Type B pancreatic cell (in vitro differentiated cells): ENCODE data around the gene ACSS3. TPM values are rescaled to one million over a fixed set of nuclear protein-coding genes. Genes with fewer than 3 reads are reported as not detected.

ENCODE experiments used
- DNase-seq: peaks from one replicate; pipeline ENCODE4 v3.0.0; 2021; ENCODE audit warnings: mixed read lengths; ENCODE audit not compliant: unreplicated experiment; ENCODE audit errors: extremely low spot score
- H3K27ac Mint-ChIP-seq: 2 replicates; pipeline ENCODE4 v1.8.0; 2021; ENCODE audit warnings: mild to moderate bottlenecking, mixed read lengths
- H3K27me3 Mint-ChIP-seq: 2 replicates; pipeline ENCODE4 v1.8.0; 2021; ENCODE audit warnings: mixed read lengths
- H3K36me3 Mint-ChIP-seq: 2 replicates; pipeline ENCODE4 v1.8.0; 2021; ENCODE audit warnings: mixed read lengths
- H3K4me1 Mint-ChIP-seq: one replicate; pipeline ENCODE4 v1.8.0; 2021; ENCODE audit warnings: mixed read lengths; ENCODE audit not compliant: unreplicated experiment
- H3K4me3 Mint-ChIP-seq: 2 replicates; pipeline ENCODE4 v1.8.0; 2021; ENCODE audit warnings: mild to moderate bottlenecking, mixed read lengths
- H3K9me3 Mint-ChIP-seq: 2 replicates; pipeline ENCODE4 v1.8.0; 2021; ENCODE audit warnings: mixed read lengths
- total RNA-seq: library from RNA; stranded (reverse); gene quantifications from 2 replicates; pipeline ENCODE4 v1.2.1, GENCODE V29; 2021; ENCODE audit warnings: low replicate concordance
- TF ChIP-seq, protein P1 (sequence below): fragments of 200-600 bp; sonication (generic); conservative IDR thresholded peaks from 2 replicates; pipeline ENCODE4 v1.5.0; 2021; ENCODE audit warnings: antibody characterized with exemption, mild to moderate bottlenecking

ACSS3 gene
- total RNA-seq, 1 donor from 2014 or later = 28.0 TPM

DNA sequence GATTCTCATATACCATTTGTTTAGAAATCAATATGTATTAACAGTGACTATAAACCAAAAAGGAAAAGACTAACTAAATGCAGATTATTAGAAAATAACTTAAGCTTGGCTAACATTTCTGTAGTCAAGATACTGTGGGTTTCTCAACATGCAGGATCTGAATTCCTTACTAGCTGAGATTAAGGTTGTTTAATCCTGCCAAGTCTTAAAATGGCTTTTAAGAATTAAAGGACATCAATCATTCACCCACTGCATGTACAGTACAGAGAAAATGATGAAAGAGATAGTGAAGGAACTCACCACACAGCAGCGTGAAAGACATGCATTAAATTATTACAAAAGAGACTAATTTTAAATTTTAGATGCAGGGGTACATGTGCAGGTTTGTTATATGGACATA lies 3.8 kb downstream of the ACSS3 start:
- DNase-seq = no peak
- Mint-ChIP-seq H3K27ac (no peak overlapping the region), H3K4me3 (no peak overlapping the region), H3K4me1 (peaks cover 43% of the 10 kb centered on the region), H3K27me3 (peaks cover 3% of the 10 kb centered on the region), H3K36me3 (no peaks in the 10 kb centered on the region), H3K9me3 (no peaks in the 10 kb centered on the region)
- TF ChIP-seq, protein P1, sequence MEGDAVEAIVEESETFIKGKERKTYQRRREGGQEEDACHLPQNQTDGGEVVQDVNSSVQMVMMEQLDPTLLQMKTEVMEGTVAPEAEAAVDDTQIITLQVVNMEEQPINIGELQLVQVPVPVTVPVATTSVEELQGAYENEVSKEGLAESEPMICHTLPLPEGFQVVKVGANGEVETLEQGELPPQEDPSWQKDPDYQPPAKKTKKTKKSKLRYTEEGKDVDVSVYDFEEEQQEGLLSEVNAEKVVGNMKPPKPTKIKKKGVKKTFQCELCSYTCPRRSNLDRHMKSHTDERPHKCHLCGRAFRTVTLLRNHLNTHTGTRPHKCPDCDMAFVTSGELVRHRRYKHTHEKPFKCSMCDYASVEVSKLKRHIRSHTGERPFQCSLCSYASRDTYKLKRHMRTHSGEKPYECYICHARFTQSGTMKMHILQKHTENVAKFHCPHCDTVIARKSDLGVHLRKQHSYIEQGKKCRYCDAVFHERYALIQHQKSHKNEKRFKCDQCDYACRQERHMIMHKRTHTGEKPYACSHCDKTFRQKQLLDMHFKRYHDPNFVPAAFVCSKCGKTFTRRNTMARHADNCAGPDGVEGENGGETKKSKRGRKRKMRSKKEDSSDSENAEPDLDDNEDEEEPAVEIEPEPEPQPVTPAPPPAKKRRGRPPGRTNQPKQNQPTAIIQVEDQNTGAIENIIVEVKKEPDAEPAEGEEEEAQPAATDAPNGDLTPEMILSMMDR = no peak

DNA sequence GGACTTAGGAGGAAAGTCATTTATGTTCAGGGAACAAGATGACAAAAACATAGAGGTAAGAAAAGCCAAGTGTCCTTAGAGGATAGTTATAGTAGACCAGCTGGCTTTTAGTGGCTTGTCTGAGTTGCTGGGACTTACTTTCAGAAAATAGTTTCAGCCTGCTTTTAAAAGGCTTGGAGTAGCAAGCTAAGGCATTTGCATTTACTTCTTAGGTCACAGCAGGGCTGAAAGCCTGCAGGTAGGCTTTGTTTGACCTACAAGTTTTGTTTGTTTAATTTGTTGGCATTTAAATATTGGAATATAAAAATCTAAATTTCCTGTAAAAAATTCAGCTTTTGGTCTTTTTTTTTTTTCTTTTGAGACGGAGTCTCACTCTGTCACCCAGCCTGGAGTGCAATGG lies 5.1 kb downstream of the ACSS3 start:
- H3K4me3 Mint-ChIP-seq = no peak overlapping the region
- H3K27ac Mint-ChIP-seq = no peak overlapping the region
- no peak for DNase-seq
- no peaks in the 10 kb centered on the region for H3K36me3 Mint-ChIP-seq
- no peaks in the 10 kb centered on the region for H3K9me3 Mint-ChIP-seq
- peaks cover 43% of the 10 kb centered on the region for H3K4me1 Mint-ChIP-seq
- no peaks in the 10 kb centered on the region for H3K27me3 Mint-ChIP-seq
- TF ChIP-seq, protein P1 = no peak

DNA sequence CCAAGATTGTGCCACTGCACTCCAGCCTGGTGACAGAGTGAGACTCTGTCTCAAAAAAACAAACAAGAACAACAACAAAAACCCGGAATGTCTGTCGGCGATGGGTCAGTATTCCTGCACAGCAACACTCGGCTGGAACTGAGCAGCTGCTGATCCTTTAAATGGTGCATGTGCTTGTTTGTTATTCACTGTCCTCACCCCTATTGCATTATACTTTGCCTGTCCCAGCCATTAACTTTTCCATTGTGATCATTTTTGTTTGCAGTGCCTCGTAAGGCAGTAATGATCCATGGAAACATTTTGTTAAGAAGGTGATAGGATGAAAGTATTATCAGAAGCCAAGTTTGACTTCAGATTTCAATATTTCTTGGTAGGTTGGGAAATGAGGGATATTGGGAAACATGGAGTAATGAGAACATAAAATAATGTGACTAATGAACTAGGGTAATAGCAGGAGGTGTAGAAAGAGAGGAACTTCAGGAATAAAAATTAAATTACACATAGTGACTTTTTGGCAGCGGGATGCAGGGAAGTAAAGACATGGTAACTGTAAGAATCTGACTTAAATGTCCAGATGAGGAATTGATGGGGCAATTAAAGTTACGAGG lies 6.1 kb downstream of the ACSS3 start:
- H3K27ac Mint-ChIP-seq = peak overlapping the region; percentile 18
- no peaks in the 10 kb centered on the region for H3K9me3 Mint-ChIP-seq
- H3K36me3 Mint-ChIP-seq = no peaks in the 10 kb centered on the region
- H3K27me3 Mint-ChIP-seq = no peaks in the 10 kb centered on the region
- TF ChIP-seq, protein P1 = no peak
- H3K4me3 Mint-ChIP-seq = no peak overlapping the region
- no peak for DNase-seq
- H3K4me1 Mint-ChIP-seq = peaks cover 39% of the 10 kb centered on the region

DNA sequence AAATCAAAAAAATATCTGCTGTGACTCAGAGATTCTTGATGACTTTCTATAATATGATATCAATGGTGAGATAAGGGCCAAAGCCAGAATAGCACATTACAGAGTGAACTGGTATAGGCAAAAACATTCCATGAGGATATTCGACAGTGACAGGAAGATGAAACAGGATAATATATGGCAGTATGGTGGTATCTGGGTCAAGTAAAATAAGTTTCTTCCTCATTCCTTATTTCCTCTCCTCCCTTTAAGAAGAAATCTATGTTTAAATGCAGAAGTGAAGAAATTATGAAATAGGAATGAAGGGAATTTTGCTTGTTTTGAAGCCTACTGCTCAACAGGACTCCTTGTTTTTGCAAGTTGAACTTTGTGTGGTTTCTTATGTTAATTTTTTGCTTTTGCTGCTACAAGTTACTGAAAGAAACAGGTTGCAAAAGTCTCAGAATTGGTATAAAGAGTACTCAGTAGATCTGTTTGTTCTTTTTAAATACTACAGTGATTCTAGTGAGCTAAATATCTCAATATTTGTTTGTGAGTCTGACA lies 7.0 kb downstream of the ACSS3 start:
- DNase-seq = no peak
- Mint-ChIP-seq H3K4me3 (no peak overlapping the region), H3K27ac (peak overlapping the region; percentile 18), H3K36me3 (no peaks in the 10 kb centered on the region), H3K9me3 (no peaks in the 10 kb centered on the region), H3K4me1 (peaks cover 36% of the 10 kb centered on the region), H3K27me3 (no peaks in the 10 kb centered on the region)
- TF ChIP-seq, protein P1 = no peak

DNA sequence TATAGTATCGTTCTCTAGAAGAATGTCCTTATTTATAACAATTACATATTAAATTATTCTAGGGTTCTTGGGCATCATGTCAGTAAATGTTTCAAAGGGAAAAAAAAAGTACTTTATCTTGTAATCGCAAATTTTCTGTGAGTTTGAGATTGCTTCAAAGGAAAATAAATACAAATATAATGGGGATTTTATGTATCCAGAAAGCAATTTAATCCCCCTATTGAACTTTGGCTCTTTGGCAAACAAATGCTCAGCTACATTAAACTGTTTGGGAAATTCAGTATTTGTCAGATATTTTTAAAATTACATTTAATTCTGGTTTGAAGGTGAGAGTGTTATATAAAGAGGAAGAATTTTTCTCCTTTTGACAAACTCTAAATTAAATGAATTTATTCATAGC lies 8.0 kb downstream of the ACSS3 start:
- no peak for DNase-seq
- H3K9me3 Mint-ChIP-seq = no peaks in the 10 kb centered on the region
- peaks cover 26% of the 10 kb centered on the region for H3K4me1 Mint-ChIP-seq
- no peak overlapping the region for H3K27ac Mint-ChIP-seq
- no peaks in the 10 kb centered on the region for H3K36me3 Mint-ChIP-seq
- TF ChIP-seq, protein P1 = no peak
- no peak overlapping the region for H3K4me3 Mint-ChIP-seq
- no peaks in the 10 kb centered on the region for H3K27me3 Mint-ChIP-seq
